Measurements from ENCODE around the gene REPS1. TPM values are rescaled to one million over a fixed set of nuclear protein-coding genes. Genes with fewer than 3 reads are reported as not detected.

Gene REPS1
- total RNA-seq, 1 donor from 2014 or later, result 50.4 TPM

GRCh38 chr6:138873191-138873590, 114.9 kb downstream of the REPS1 start:
- Mint-ChIP-seq H3K4me3 (ENCODE audit: unreplicated experiment) (no peak overlapping the region), H3K27me3 (ENCODE audit: unreplicated experiment) (peaks cover 2% of the 10 kb centered on the region), H3K9me3 (ENCODE audit: unreplicated experiment) (peaks cover 4% of the 10 kb centered on the region), H3K4me1 (ENCODE audit: unreplicated experiment) (peaks cover 19% of the 10 kb centered on the region), H3K36me3 (ENCODE audit: low read depth, unreplicated experiment) (no peaks in the 10 kb centered on the region), H3K27ac (ENCODE audit: unreplicated experiment) (no peak overlapping the region)
- TF ChIP-seq CTCF (IDR thresholded peaks at IDR 0.05; ENCODE audit: unreplicated experiment), result no peak
- DNase-seq (ENCODE audit: low spot score), result no peak

- no peak overlapping the region for H3K27ac Mint-ChIP-seq (ENCODE audit: unreplicated experiment)
- peaks cover 4% of the 10 kb centered on the region for H3K9me3 Mint-ChIP-seq (ENCODE audit: unreplicated experiment)
- DNase-seq (ENCODE audit: low spot score), result no peak
- no peak for TF ChIP-seq CTCF (IDR thresholded peaks at IDR 0.05; ENCODE audit: unreplicated experiment)
- H3K4me3 Mint-ChIP-seq (ENCODE audit: unreplicated experiment), result no peak overlapping the region
- H3K27me3 Mint-ChIP-seq (ENCODE audit: unreplicated experiment), result peaks cover 2% of the 10 kb centered on the region
- no peaks in the 10 kb centered on the region for H3K36me3 Mint-ChIP-seq (ENCODE audit: low read depth, unreplicated experiment)
- H3K4me1 Mint-ChIP-seq (ENCODE audit: unreplicated experiment), result peaks cover 19% of the 10 kb centered on the region
Observed at GRCh38 chr6:138869398-138869797, 118.7 kb downstream of the REPS1 start.

- Mint-ChIP-seq H3K36me3 (ENCODE audit: low read depth, unreplicated experiment) (no peaks in the 10 kb centered on the region), H3K9me3 (ENCODE audit: unreplicated experiment) (no peaks in the 10 kb centered on the region), H3K4me1 (ENCODE audit: unreplicated experiment) (peaks cover 19% of the 10 kb centered on the region), H3K27ac (ENCODE audit: unreplicated experiment) (no peak overlapping the region), H3K4me3 (ENCODE audit: unreplicated experiment) (no peak overlapping the region), H3K27me3 (ENCODE audit: unreplicated experiment) (peaks cover 2% of the 10 kb centered on the region)
- no peak for DNase-seq (ENCODE audit: low spot score)
- no peak for TF ChIP-seq CTCF (IDR thresholded peaks at IDR 0.05; ENCODE audit: unreplicated experiment)
Observed at GRCh38 chr6:138868181-138868580, 119.9 kb downstream of the REPS1 start.

GRCh38 chr6:138865480-138866109, 122.5 kb downstream of the REPS1 start:
- Mint-ChIP-seq H3K27me3 (ENCODE audit: unreplicated experiment) (peaks cover 2% of the 10 kb centered on the region), H3K36me3 (ENCODE audit: low read depth, unreplicated experiment) (no peaks in the 10 kb centered on the region)

More at GRCh38 chr6:138865480-138866109, 122.5 kb downstream of the REPS1 start:
- Mint-ChIP-seq H3K4me1 (ENCODE audit: unreplicated experiment) (peaks cover 19% of the 10 kb centered on the region), H3K27ac (ENCODE audit: unreplicated experiment) (no peak overlapping the region), H3K4me3 (ENCODE audit: unreplicated experiment) (no peak overlapping the region), H3K9me3 (ENCODE audit: unreplicated experiment) (no peaks in the 10 kb centered on the region)
- no peak for DNase-seq (ENCODE audit: low spot score)
- no peak for TF ChIP-seq CTCF (IDR thresholded peaks at IDR 0.05; ENCODE audit: unreplicated experiment)

All from endothelial cell (in vitro differentiated cells).